HEK293 (cell line): ENCODE results near the gene MRPL23.
A peak's percentile ranks its signal among the peaks of the same experiment; 100 is the strongest.

Experiments
- CTCF ChIA-PET: fragments of 350-600 bp; formaldehyde crosslinking; extraction: SDS; loops from one replicate; lab custom pipeline; 2021; ENCODE audit warnings: antibody characterized with exemption; lab: Yijun Ruan, JAX
- POLR2A ChIA-PET: fragments of 300-600 bp; formaldehyde crosslinking; extraction: SDS; loops from one replicate; lab custom pipeline; 2020; ENCODE audit warnings: antibody characterized with exemption, inconsistent platforms; lab: Yijun Ruan, JAX
- H3K27ac ChIP-seq: fragments of 200-500 bp; sonication (Bioruptor generic); 2 replicates; pipeline ENCODE4 v1.5.1; 2014; ENCODE audit warnings: low read depth, low read length, control low read depth, inconsistent platforms; ENCODE audit errors: extremely low read depth
- H3K36me3 ChIP-seq, 2 experiments: fragments of 200-500 bp in 1 of 2; sonication (Bioruptor generic) in 1 of 2; 1 replicate in 1 of 2; 2 replicates in 1 of 2; pipeline ENCODE4 v1.5.1; 2014 to 2017; ENCODE audit warnings: inconsistent platforms in 2 of 2, low read length in 2 of 2; ENCODE audit not compliant: control insufficient read depth in 2 of 2, insufficient read depth in 1 of 2
- H3K4me1 ChIP-seq: fragments of 200-500 bp; sonication (Bioruptor generic); 2 replicates; pipeline ENCODE4 v1.5.1; 2014; ENCODE audit warnings: mild to moderate bottlenecking, low read length, inconsistent platforms; ENCODE audit not compliant: control insufficient read depth, insufficient read depth
- H3K4me3 ChIP-seq: 2 replicates; pipeline ENCODE4 v1.5.1; 2011; ENCODE audit warnings: low read depth, mild to moderate bottlenecking, control low read depth, low read length, moderate library complexity
- H3K9me3 ChIP-seq: fragments of 200-500 bp; sonication (Bioruptor generic); 2 replicates; pipeline ENCODE4 v1.5.1; 2014; ENCODE audit warnings: low read depth, low read length, inconsistent platforms; ENCODE audit not compliant: control insufficient read depth, insufficient read depth
- BCL11A ChIP-seq: fragments of 450-650 bp; formaldehyde crosslinking; IDR thresholded peaks from 2 replicates; pipeline ENCODE4 v1.5.1; 2016; ENCODE audit warnings: low read depth, missing biosample characterization, missing genetic modification characterization
- GLIS1 ChIP-seq: fragments of 450-650 bp; formaldehyde crosslinking; IDR thresholded peaks from 2 replicates; pipeline ENCODE4 v1.5.1; 2016; ENCODE audit warnings: missing biosample characterization, missing genetic modification characterization
- GLIS2 ChIP-seq: fragments of 450-650 bp; formaldehyde crosslinking; IDR thresholded peaks from 2 replicates; pipeline ENCODE4 v1.5.1; 2016; ENCODE audit warnings: missing biosample characterization, missing genetic modification characterization
- PBX3 ChIP-seq: sonication (generic); formaldehyde crosslinking; IDR thresholded peaks from 2 replicates; pipeline ENCODE4 v1.8.1; 2022; ENCODE audit warnings: mild to moderate bottlenecking, moderate library complexity, missing genetic modification reagents
- PRDM4 ChIP-seq: fragments of 450-650 bp; formaldehyde crosslinking; IDR thresholded peaks from 2 replicates; pipeline ENCODE4 v1.5.1; 2017; ENCODE audit warnings: missing biosample characterization, missing genetic modification characterization
- RBAK ChIP-seq: fragments of 450-650 bp; formaldehyde crosslinking; IDR thresholded peaks from 2 replicates; pipeline ENCODE4 v1.5.1; 2016; ENCODE audit warnings: missing biosample characterization, missing genetic modification characterization
- SCRT1 ChIP-seq: fragments of 450-650 bp; formaldehyde crosslinking; IDR thresholded peaks from 2 replicates; pipeline ENCODE4 v1.5.1; 2016; ENCODE audit warnings: missing biosample characterization, missing genetic modification characterization, borderline replicate concordance
- ZNF155 ChIP-seq: fragments of 450-650 bp; formaldehyde crosslinking; IDR thresholded peaks from 2 replicates; pipeline ENCODE4 v1.5.1; 2016; ENCODE audit warnings: missing biosample characterization, missing genetic modification characterization
- ZNF248 ChIP-seq: fragments of 450-650 bp; formaldehyde crosslinking; IDR thresholded peaks from 2 replicates; pipeline ENCODE4 v1.5.1; 2017; ENCODE audit warnings: missing biosample characterization, missing genetic modification characterization
- ZNF354C ChIP-seq: fragments of 450-650 bp; formaldehyde crosslinking; IDR thresholded peaks from 2 replicates; pipeline ENCODE4 v1.5.1; 2016; ENCODE audit warnings: missing biosample characterization, missing genetic modification characterization, low read depth, borderline replicate concordance
- ZNF449 ChIP-seq: fragments of 450-650 bp; formaldehyde crosslinking; IDR thresholded peaks from 2 replicates; pipeline ENCODE4 v1.5.1; 2017; ENCODE audit warnings: missing biosample characterization, mild to moderate bottlenecking, missing genetic modification characterization, moderate library complexity
- ZNF560 ChIP-seq: fragments of 450-650 bp; formaldehyde crosslinking; IDR thresholded peaks from 2 replicates; pipeline ENCODE4 v1.5.1; 2017; ENCODE audit warnings: missing biosample characterization, missing genetic modification characterization, borderline replicate concordance
- ZNF747 ChIP-seq: fragments of 450-650 bp; formaldehyde crosslinking; IDR thresholded peaks from 2 replicates; pipeline ENCODE4 v1.5.1; 2016; ENCODE audit warnings: missing biosample characterization, missing genetic modification characterization
- ZNF777 ChIP-seq: fragments of 450-650 bp; formaldehyde crosslinking; IDR thresholded peaks from 2 replicates; pipeline ENCODE4 v1.5.1; 2017; ENCODE audit warnings: missing biosample characterization, missing genetic modification characterization, borderline replicate concordance

The MRPL23 gene

GRCh38 chr11:1935156-1936071 lies 11.7 kb upstream of the MRPL23 start:
- peak; percentile 51 for TF ChIP-seq GLIS1
- no peak for TF ChIP-seq ZNF449 (tag by site-specific recombination)
- TF ChIP-seq, all 188 proteins: peak for 1
- Histone ChIP-seq H3K4me3 (no peak overlapping the region), H3K27ac (no peak overlapping the region), H3K9me3 (no peaks in the 10 kb centered on the region), H3K4me1 (no peaks in the 10 kb centered on the region), H3K36me3 (no peaks in the 10 kb centered on the region)
- ChIA-PET POLR2A (no interaction called here), CTCF (interaction anchor here (0.6 to 1.3 kb wide), 2 partner anchors 12 to 53 kb away, joined by 3 to 5 read pairs; no protein-coding TSS in a partner anchor)

GRCh38 chr11:1936072-1936780 lies 10.9 kb upstream of the MRPL23 start:
- H3K36me3 ChIP-seq: no peaks in the 10 kb centered on the region
- no peak overlapping the region for H3K4me3 ChIP-seq
- POLR2A ChIA-PET: interaction anchor here (0.6 kb wide), 1 partner anchor 39 kb away, joined by 3 read pairs; no protein-coding TSS in a partner anchor
- CTCF ChIA-PET: interaction anchor here (1.3 kb wide), 1 partner anchor 54 kb away, joined by 5 read pairs; no protein-coding TSS in a partner anchor
- no peak overlapping the region for H3K27ac ChIP-seq
- no peaks in the 10 kb centered on the region for H3K9me3 ChIP-seq
- TF ChIP-seq BCL11A (tag by site-specific recombination): no peak
- TF ChIP-seq RBAK (tag by site-specific recombination): no peak
- no peak for TF ChIP-seq ZNF248
- no peak for TF ChIP-seq PBX3 (CRISPR knock-in tag)
- TF ChIP-seq SCRT1: no peak
- TF ChIP-seq ZNF560 (tag by site-specific recombination): no peak
- no peak for TF ChIP-seq ZNF354C (tag by site-specific recombination)
- no peak for TF ChIP-seq ZNF777
- TF ChIP-seq ZNF747 (tag by site-specific recombination): no peak
- no peak for TF ChIP-seq ZNF155 (tag by site-specific recombination)
- H3K4me1 ChIP-seq: no peaks in the 10 kb centered on the region

GRCh38 chr11:1936781-1937615 lies 10.1 kb upstream of the MRPL23 start:
- H3K9me3 ChIP-seq: no peaks in the 10 kb centered on the region
- H3K27ac ChIP-seq: no peak overlapping the region
- H3K36me3 ChIP-seq: no peaks in the 10 kb centered on the region
- no peak for TF ChIP-seq PRDM4
- 0 out of 2 replicates have a peak, but pooled peaks have one; percentile 20 for TF ChIP-seq GLIS2 (tag by site-specific recombination)
- TF ChIP-seq GLIS1: 0 out of 2 replicates have a peak, but pooled peaks have one; percentile 10
- TF ChIP-seq, all 188 proteins: peak for 2
- Histone ChIP-seq H3K4me1 (no peaks in the 10 kb centered on the region), H3K4me3 (no peak overlapping the region)
- ChIA-PET POLR2A (interaction anchor here (0.6 kb wide), 1 partner anchor 39 kb away, joined by 3 read pairs; no protein-coding TSS in a partner anchor), CTCF (interaction anchor here (1.3 kb wide), 1 partner anchor 215 kb away, joined by 4 read pairs; no protein-coding TSS in a partner anchor)
